ENCODE measurements around the gene CLEC9A. TPM values are rescaled to one million over a fixed set of nuclear protein-coding genes. Genes with fewer than 3 reads are reported as not detected.

Gene CLEC9A
- total and polyA plus RNA-seq, 4 donors = 0.03 to 0.14 TPM; not detected in 2

DNA sequence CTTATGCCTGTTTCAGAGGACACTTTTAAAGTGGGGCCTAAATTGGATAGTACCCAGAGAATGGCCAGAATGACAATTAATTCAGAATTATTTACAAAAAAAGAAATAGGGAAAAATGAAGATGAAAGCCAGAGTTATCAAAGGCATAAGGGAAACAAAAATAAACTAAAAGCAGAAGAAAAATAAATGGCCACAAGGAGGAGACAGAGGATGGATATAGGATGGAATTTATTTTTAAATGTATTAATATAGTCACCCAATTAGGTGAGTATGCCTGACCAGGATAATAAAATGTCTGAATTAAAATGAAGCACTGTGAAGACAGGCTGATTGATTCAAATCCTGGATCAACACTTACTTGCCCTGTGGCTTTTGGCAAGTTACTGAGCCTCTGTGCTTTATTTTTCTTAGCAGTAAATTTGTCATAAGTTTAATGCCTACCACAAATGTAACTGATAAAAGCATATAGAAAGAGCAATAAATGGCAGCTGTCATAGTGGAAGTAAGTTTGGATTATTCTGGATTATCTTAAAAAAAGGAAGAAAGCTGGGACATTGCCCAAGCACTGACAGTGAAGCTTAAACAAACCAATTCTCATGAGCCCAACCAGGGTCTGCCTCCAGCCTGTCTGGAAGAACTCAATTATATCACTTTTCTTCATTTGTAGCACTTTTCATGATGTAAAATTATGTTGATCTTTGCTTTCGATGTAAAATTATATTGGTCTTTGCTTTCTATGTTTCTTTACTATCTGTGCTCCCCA, 3.5 kb downstream of the CLEC9A start:
- no peaks in the 10 kb centered on the region for H3K36me3 ChIP-seq (ENCODE audit: control insufficient read depth in 4 of 4, insufficient read depth in 3 of 4, low read depth in 1 of 4, low read length in 3 of 4)
- TF ChIP-seq SP1 (IDR thresholded peaks at IDR 0.05) (no peak), RAD21 (IDR thresholded peaks at IDR 0.05) (peak; percentile 89 to 91), YY1 (IDR thresholded peaks at IDR 0.05) (no peak), FOXA1 (IDR thresholded peaks at IDR 0.05) (no peak), FOXA2 (IDR thresholded peaks at IDR 0.05) (no peak), JUND (IDR thresholded peaks at IDR 0.05) (no peak), HNF4G (IDR thresholded peaks at IDR 0.05) (no peak), NR2F2 (IDR thresholded peaks at IDR 0.05) (no peak), HNF4A (conservative IDR thresholded peaks at IDR 0.05) (no peak), EGR1 (IDR thresholded peaks at IDR 0.05; ENCODE audit: low read depth in 2 of 2) (no peak), RXRA (IDR thresholded peaks at IDR 0.05) (no peak), TAF1 (conservative IDR thresholded peaks at IDR 0.05) (no peak)
- TF ChIP-seq, protein P1, sequence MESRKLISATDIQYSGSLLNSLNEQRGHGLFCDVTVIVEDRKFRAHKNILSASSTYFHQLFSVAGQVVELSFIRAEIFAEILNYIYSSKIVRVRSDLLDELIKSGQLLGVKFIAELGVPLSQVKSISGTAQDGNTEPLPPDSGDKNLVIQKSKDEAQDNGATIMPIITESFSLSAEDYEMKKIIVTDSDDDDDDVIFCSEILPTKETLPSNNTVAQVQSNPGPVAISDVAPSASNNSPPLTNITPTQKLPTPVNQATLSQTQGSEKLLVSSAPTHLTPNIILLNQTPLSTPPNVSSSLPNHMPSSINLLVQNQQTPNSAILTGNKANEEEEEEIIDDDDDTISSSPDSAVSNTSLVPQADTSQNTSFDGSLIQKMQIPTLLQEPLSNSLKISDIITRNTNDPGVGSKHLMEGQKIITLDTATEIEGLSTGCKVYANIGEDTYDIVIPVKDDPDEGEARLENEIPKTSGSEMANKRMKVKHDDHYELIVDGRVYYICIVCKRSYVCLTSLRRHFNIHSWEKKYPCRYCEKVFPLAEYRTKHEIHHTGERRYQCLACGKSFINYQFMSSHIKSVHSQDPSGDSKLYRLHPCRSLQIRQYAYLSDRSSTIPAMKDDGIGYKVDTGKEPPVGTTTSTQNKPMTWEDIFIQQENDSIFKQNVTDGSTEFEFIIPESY (IDR thresholded peaks at IDR 0.05) = no peak
- TF ChIP-seq, protein P2, sequence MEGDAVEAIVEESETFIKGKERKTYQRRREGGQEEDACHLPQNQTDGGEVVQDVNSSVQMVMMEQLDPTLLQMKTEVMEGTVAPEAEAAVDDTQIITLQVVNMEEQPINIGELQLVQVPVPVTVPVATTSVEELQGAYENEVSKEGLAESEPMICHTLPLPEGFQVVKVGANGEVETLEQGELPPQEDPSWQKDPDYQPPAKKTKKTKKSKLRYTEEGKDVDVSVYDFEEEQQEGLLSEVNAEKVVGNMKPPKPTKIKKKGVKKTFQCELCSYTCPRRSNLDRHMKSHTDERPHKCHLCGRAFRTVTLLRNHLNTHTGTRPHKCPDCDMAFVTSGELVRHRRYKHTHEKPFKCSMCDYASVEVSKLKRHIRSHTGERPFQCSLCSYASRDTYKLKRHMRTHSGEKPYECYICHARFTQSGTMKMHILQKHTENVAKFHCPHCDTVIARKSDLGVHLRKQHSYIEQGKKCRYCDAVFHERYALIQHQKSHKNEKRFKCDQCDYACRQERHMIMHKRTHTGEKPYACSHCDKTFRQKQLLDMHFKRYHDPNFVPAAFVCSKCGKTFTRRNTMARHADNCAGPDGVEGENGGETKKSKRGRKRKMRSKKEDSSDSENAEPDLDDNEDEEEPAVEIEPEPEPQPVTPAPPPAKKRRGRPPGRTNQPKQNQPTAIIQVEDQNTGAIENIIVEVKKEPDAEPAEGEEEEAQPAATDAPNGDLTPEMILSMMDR (IDR thresholded peaks at IDR 0.05; ENCODE audit: low read depth, low read length, missing input control) = peak; percentile 53
- TF ChIP-seq, protein P3, sequence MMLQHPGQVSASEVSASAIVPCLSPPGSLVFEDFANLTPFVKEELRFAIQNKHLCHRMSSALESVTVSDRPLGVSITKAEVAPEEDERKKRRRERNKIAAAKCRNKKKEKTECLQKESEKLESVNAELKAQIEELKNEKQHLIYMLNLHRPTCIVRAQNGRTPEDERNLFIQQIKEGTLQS (IDR thresholded peaks at IDR 0.05) = no peak
- TF ChIP-seq, protein P4, sequence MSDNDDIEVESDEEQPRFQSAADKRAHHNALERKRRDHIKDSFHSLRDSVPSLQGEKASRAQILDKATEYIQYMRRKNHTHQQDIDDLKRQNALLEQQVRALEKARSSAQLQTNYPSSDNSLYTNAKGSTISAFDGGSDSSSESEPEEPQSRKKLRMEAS (IDR thresholded peaks at IDR 0.05) = no peak
- TF ChIP-seq, protein P5, sequence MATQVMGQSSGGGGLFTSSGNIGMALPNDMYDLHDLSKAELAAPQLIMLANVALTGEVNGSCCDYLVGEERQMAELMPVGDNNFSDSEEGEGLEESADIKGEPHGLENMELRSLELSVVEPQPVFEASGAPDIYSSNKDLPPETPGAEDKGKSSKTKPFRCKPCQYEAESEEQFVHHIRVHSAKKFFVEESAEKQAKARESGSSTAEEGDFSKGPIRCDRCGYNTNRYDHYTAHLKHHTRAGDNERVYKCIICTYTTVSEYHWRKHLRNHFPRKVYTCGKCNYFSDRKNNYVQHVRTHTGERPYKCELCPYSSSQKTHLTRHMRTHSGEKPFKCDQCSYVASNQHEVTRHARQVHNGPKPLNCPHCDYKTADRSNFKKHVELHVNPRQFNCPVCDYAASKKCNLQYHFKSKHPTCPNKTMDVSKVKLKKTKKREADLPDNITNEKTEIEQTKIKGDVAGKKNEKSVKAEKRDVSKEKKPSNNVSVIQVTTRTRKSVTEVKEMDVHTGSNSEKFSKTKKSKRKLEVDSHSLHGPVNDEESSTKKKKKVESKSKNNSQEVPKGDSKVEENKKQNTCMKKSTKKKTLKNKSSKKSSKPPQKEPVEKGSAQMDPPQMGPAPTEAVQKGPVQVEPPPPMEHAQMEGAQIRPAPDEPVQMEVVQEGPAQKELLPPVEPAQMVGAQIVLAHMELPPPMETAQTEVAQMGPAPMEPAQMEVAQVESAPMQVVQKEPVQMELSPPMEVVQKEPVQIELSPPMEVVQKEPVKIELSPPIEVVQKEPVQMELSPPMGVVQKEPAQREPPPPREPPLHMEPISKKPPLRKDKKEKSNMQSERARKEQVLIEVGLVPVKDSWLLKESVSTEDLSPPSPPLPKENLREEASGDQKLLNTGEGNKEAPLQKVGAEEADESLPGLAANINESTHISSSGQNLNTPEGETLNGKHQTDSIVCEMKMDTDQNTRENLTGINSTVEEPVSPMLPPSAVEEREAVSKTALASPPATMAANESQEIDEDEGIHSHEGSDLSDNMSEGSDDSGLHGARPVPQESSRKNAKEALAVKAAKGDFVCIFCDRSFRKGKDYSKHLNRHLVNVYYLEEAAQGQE (IDR thresholded peaks at IDR 0.05) = no peak
- no peaks in the 10 kb centered on the region for H3K9me3 ChIP-seq (ENCODE audit: control insufficient read depth in 4 of 4, low read length in 3 of 4)
- 81% methylated on average over 1 of the region's 1 CpG for WGBS
- no peak for DNase-seq (ENCODE audit: low spot score)
- no peak overlapping the region for H3K9ac ChIP-seq (ENCODE audit: low read depth in 1 of 2, low read length in 2 of 2)
- H3K4me3 ChIP-seq (ENCODE audit: low read depth in 1 of 3, low read length in 3 of 3) = no peak overlapping the region
- H3K27me3 ChIP-seq (ENCODE audit: control insufficient read depth in 4 of 4, insufficient read depth in 4 of 4, low read length in 3 of 4) = no peaks in the 10 kb centered on the region
- H3K4me1 ChIP-seq (ENCODE audit: control insufficient read depth in 4 of 4, insufficient read depth in 4 of 4, low read length in 3 of 4) = no peaks in the 10 kb centered on the region
- H3K27ac ChIP-seq (ENCODE audit: low read depth in 1 of 2, low read length in 2 of 2) = no peak overlapping the region
